MCF 10A (cell line): ENCODE measurements around the gene HAUS3. TPM values are rescaled to one million over a fixed set of nuclear protein-coding genes. Genes with fewer than 3 reads are reported as not detected.

Experiments
- BruUV-seq: library from RNA; stranded (reverse); fragments of 400-500 nt; replicated peaks from 2 replicates; lab custom pipeline; 2021; lab: Mats Ljungman, UMichigan
- CTCF ChIA-PET: fragments of 300-600 bp; sonication (Branson Sonifier 250); formaldehyde crosslinking; extraction: SDS; loops from one replicate; lab custom pipeline; 2021; ENCODE audit warnings: antibody characterized with exemption, inconsistent platforms; lab: Yijun Ruan, JAX
- POLR2A ChIA-PET: fragments of 300-600, 350-650 bp; sonication (Branson Sonifier 250); formaldehyde crosslinking; extraction: SDS; loops from one replicate; lab custom pipeline; 2020; ENCODE audit warnings: antibody characterized with exemption, inconsistent platforms; lab: Yijun Ruan, JAX
- DNase-seq: peaks from one replicate; pipeline ENCODE4 v3.0.0-alpha.2; 2018; ENCODE audit not compliant: unreplicated experiment
- H3K27ac Mint-ChIP-seq: one replicate; pipeline ENCODE4 v1.8.0; 2022; ENCODE audit warnings: mild to moderate bottlenecking, low read depth, mixed read lengths; ENCODE audit not compliant: unreplicated experiment
- H3K27me3 Mint-ChIP-seq: one replicate; pipeline ENCODE4 v1.8.0; 2022; ENCODE audit warnings: mixed read lengths; ENCODE audit not compliant: insufficient read depth, unreplicated experiment
- H3K36me3 Mint-ChIP-seq: one replicate; pipeline ENCODE4 v1.8.0; 2022; ENCODE audit warnings: mild to moderate bottlenecking, moderate library complexity, mixed read lengths; ENCODE audit not compliant: insufficient read depth, unreplicated experiment
- H3K4me1 Mint-ChIP-seq: one replicate; pipeline ENCODE4 v1.8.0; 2022; ENCODE audit warnings: mixed read lengths; ENCODE audit not compliant: insufficient read depth, unreplicated experiment
- H3K4me3 Mint-ChIP-seq: one replicate; pipeline ENCODE4 v1.8.0; 2022; ENCODE audit warnings: mild to moderate bottlenecking, moderate library complexity, mixed read lengths; ENCODE audit not compliant: unreplicated experiment
- H3K9me3 Mint-ChIP-seq: one replicate; pipeline ENCODE4 v1.8.0; 2022; ENCODE audit warnings: mixed read lengths; ENCODE audit not compliant: unreplicated experiment
- intact Hi-C: fragments of 100-400 bp; cut with micrococcal nuclease; formaldehyde crosslinking; loops from 2 replicates; pipeline ENCODE4 v1.14.1; 2022
- total RNA-seq: library from RNA; stranded (reverse); gene quantifications from 2 replicates; pipeline ENCODE4 v1.2.3, GENCODE V29; 2022
- TF ChIP-seq, protein P1 (sequence below): fragments of 200-600 bp; IDR thresholded peaks from one replicate; pipeline ENCODE4 v1.8.0; 2022; ENCODE audit warnings: antibody characterized with exemption, mild to moderate bottlenecking; ENCODE audit not compliant: unreplicated experiment

The HAUS3 gene
- total RNA-seq, 1 experiment from 2014 or later = 13.9 TPM

DNA sequence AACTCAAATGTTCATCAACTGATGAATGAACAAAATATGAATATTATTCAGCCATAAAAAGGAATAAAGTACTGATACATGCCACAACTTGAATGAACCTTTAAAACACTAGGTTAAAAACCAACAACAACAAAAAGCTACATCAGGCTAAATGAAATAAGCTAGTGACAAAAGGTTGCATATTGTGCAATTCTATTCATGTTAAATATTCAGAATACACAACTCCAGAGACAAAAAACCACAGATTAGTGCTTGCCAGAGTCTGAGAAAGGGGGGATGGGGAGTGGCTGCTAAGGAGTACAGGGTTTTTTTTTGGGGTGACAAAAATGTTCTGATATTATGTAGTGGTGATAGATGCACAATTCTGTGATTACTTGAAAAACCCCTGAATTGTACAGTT is 58.5 kb downstream of the HAUS3 start:
- no peaks in the 10 kb centered on the region for H3K9me3 Mint-ChIP-seq
- BruUV-seq = no TSS peak
- peaks cover 14% of the 10 kb centered on the region for H3K36me3 Mint-ChIP-seq
- H3K27ac Mint-ChIP-seq = no peak overlapping the region
- ChIA-PET POLR2A (no interaction called here), CTCF (interaction anchor here (0.6 to 0.9 kb wide), 3 partner anchors 97 to 270 kb away, joined by 4 to 5 read pairs (median 5); no protein-coding TSS in a partner anchor)
- DNase-seq = no peak
- intact Hi-C loops = no loop called here
- no peaks in the 10 kb centered on the region for H3K4me1 Mint-ChIP-seq
- TF ChIP-seq, protein P1, sequence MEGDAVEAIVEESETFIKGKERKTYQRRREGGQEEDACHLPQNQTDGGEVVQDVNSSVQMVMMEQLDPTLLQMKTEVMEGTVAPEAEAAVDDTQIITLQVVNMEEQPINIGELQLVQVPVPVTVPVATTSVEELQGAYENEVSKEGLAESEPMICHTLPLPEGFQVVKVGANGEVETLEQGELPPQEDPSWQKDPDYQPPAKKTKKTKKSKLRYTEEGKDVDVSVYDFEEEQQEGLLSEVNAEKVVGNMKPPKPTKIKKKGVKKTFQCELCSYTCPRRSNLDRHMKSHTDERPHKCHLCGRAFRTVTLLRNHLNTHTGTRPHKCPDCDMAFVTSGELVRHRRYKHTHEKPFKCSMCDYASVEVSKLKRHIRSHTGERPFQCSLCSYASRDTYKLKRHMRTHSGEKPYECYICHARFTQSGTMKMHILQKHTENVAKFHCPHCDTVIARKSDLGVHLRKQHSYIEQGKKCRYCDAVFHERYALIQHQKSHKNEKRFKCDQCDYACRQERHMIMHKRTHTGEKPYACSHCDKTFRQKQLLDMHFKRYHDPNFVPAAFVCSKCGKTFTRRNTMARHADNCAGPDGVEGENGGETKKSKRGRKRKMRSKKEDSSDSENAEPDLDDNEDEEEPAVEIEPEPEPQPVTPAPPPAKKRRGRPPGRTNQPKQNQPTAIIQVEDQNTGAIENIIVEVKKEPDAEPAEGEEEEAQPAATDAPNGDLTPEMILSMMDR = no peak
- no peaks in the 10 kb centered on the region for H3K27me3 Mint-ChIP-seq
- no peak overlapping the region for H3K4me3 Mint-ChIP-seq

DNA sequence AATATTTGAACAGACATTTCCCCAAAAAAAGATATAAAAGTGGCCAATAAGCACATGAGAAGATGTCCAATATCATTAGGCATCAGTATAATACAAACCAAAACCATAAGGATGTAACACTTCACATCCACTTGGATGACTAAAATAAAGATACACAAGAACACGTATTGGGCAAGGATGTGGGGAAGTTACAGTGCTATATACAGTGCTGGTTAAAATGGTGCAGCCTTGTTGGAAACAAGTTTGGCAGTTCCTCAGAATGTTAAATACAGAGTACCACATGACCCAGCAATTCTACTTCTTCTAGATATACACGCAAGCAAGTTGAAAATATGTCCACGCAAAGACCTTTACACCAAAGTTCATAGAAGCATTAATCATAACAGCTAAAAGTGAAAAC is 58.9 kb downstream of the HAUS3 start:
- ChIA-PET CTCF (interaction anchor here (0.6 to 0.9 kb wide), 3 partner anchors 97 to 270 kb away, joined by 4 to 5 read pairs (median 5); no protein-coding TSS in a partner anchor), POLR2A (no interaction called here)
- no TSS peak for BruUV-seq
- intact Hi-C loops = no loop called here
- Mint-ChIP-seq H3K4me1 (no peaks in the 10 kb centered on the region), H3K4me3 (no peak overlapping the region), H3K27ac (no peak overlapping the region), H3K9me3 (no peaks in the 10 kb centered on the region), H3K36me3 (peaks cover 14% of the 10 kb centered on the region), H3K27me3 (no peaks in the 10 kb centered on the region)
- peak; percentile 37 for DNase-seq
- TF ChIP-seq, protein P1 = no peak

DNA sequence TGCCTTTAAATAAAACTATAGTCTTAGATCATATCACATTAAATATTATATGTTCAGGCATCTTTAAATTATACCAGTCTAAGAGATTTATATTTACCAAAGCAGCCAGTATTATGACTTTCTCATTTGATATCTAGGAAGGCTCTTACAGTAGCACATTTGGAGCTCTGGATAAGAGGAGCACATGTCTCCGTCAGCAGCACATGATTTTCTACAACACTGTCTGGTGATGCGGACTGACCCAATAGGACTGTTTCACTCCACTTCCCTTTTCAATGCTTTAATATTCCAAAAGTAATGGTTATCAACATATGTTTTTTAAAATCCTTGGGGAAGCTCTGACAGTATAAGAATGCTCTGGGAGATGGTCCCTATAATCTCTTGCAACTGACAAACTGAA is 61.5 kb downstream of the HAUS3 start:
- TF ChIP-seq, protein P1 = no peak
- ChIA-PET POLR2A (no interaction called here), CTCF (interaction anchor here (0.7 kb wide), 1 partner anchor 98 kb away, joined by 3 read pairs; no protein-coding TSS in a partner anchor)
- no peak overlapping the region for H3K4me3 Mint-ChIP-seq
- no peaks in the 10 kb centered on the region for H3K4me1 Mint-ChIP-seq
- no peak overlapping the region for H3K27ac Mint-ChIP-seq
- H3K9me3 Mint-ChIP-seq = no peaks in the 10 kb centered on the region
- intact Hi-C loops = no loop called here
- BruUV-seq = no TSS peak
- H3K36me3 Mint-ChIP-seq = peaks cover 7% of the 10 kb centered on the region
- H3K27me3 Mint-ChIP-seq = no peaks in the 10 kb centered on the region
- DNase-seq = no peak

DNA sequence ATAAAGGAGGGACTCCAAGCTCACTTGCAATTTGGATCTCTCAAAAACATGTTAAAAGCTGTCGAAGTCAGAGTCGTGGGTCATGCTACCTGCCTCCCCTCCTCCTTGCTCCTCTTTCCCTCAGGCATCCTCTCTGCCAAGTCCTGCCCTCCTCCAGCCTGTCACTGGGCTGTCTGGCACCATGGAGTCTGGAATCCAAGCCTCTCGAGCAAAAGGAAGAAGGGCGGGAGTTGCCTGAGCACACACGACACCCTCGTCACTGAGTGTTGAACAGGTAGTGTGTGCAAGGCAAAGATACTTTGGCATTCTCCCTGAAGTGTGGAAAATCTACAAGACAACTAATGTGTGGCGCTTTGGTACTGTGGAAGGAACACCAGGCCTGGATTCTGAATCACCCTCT is 62.2 kb downstream of the HAUS3 start:
- peaks cover 7% of the 10 kb centered on the region for H3K36me3 Mint-ChIP-seq
- ChIA-PET POLR2A (no interaction called here), CTCF (no interaction called here)

More for the DNA sequence above, 62.2 kb downstream of the HAUS3 start:
- DNase-seq = no peak
- H3K9me3 Mint-ChIP-seq = no peaks in the 10 kb centered on the region
- BruUV-seq = no TSS peak
- H3K4me1 Mint-ChIP-seq = no peaks in the 10 kb centered on the region
- no peak overlapping the region for H3K27ac Mint-ChIP-seq
- intact Hi-C loops = no loop called here
- H3K4me3 Mint-ChIP-seq = no peak overlapping the region
- TF ChIP-seq, protein P1 = no peak
- H3K27me3 Mint-ChIP-seq = no peaks in the 10 kb centered on the region
